Measurements from ENCODE around the gene S100G. TPM values are rescaled to one million over a fixed set of nuclear protein-coding genes. Genes with fewer than 3 reads are reported as not detected.

Gene S100G
- total RNA-seq, 1 donor from 2014 or later: not detected

DNA sequence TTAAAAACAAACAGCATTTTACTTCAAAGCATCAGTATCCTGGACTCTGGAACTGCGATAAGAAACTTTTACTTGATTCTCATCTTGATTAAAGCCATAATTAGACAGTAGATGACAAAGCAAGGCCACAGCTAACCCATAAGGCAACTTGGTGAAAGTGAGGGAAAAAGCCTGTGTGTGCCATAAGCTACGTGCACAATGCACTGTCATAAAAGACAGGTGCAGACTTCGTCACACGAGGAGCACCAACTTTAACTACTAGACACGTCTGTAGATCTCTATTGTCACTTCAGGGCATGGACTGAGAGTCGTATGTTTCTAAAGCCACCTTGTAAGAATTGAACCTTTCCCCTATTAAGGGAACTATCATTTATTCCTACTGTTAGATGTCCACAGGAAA, 49.4 kb downstream of the S100G start:
- intact Hi-C loops (cut with DNase I): no loop called here
- no peak for DNase-seq (ENCODE audit: missing footprints)
- ATAC-seq: no peak

- ATAC-seq: no peak
- intact Hi-C loops (cut with DNase I): no loop called here
- no peak for DNase-seq (ENCODE audit: missing footprints)
These were observed 50.8 kb downstream of the S100G start for GRCh38 chrX:16700734-16701133.

GRCh38 chrX:16702700-16703599, 53.0 kb downstream of the S100G start:
- ATAC-seq: no peak
- intact Hi-C loops (cut with DNase I): no loop called here
- no peak for DNase-seq (ENCODE audit: missing footprints)

Small RNA genes lying within 50 kb of the gene (microRNA-seq; reads per million reads assigned to microRNA genes)
- not detected for gene MIR548AM

Other genes starting within 250 kb of the S100G start
- 4.9 TPM for gene CTPS2, start 62.5 kb downstream of the S100G start, total RNA-seq
- gene SYAP1, start 69.5 kb downstream of the S100G start, total RNA-seq: 19.0 TPM
- gene TXLNG, start 136.3 kb downstream of the S100G start, total RNA-seq: 5.2 TPM
- gene RBBP7, start 220.2 kb downstream of the S100G start, total RNA-seq: 108 TPM